Small intestine (tissue), 7 donors: Measurements from ENCODE around the gene FILIP1L. TPM values are rescaled to one million over a fixed set of nuclear protein-coding genes. Genes with fewer than 3 reads are reported as not detected.
"Not testable (repeated sequence)": the region's sequence is repeated elsewhere in the genome, so short reads cannot be mapped to it uniquely, and the experiment has no call there.

Experiments used
- DNase-seq, 2 donors: peaks; one replicate each; pipeline versions ENCODE4 v3.0.0 to v3.0.0-alpha.2; 2013
- FAIRE-seq: peaks from 2 replicates; lab custom pipeline; 2012; peaks lifted over from hg19 to GRCh38; lab: Jason Lieb, UNC
- H3K27ac ChIP-seq, 3 donors: one replicate each; pipeline ENCODE4 v1.5.1; 2013; ENCODE audit warnings: low read length in 2 of 3, mild to moderate bottlenecking in 2 of 3, control low read depth in 1 of 3, inconsistent platforms in 1 of 3, low read depth in 1 of 3, moderate library complexity in 1 of 3
- H3K27me3 ChIP-seq, 3 donors: one replicate each; pipeline ENCODE4 v1.6.1; 2013; ENCODE audit warnings: low read length in 3 of 3, inconsistent platforms in 1 of 3; ENCODE audit not compliant: control insufficient read depth in 3 of 3, insufficient read depth in 3 of 3
- H3K36me3 ChIP-seq, 3 donors: one replicate each; pipeline ENCODE4 v1.6.1; 2013; ENCODE audit warnings: low read length in 3 of 3, inconsistent platforms in 1 of 3, low read depth in 1 of 3, mild to moderate bottlenecking in 1 of 3, moderate library complexity in 1 of 3; ENCODE audit not compliant: control insufficient read depth in 3 of 3, insufficient read depth in 2 of 3
- H3K4me1 ChIP-seq, 3 donors: one replicate each; pipeline ENCODE4 v1.6.1; 2013; ENCODE audit warnings: low read length in 2 of 3, inconsistent platforms in 1 of 3, low read depth in 1 of 3, mild to moderate bottlenecking in 1 of 3, moderate library complexity in 1 of 3; ENCODE audit not compliant: control insufficient read depth in 3 of 3, insufficient read depth in 2 of 3
- H3K4me3 ChIP-seq, 3 donors: one replicate each; pipeline ENCODE4 v1.5.1; 2013; ENCODE audit warnings: low read length in 3 of 3, control low read depth in 1 of 3, inconsistent platforms in 1 of 3, low read depth in 1 of 3, mild to moderate bottlenecking in 1 of 3, moderate library complexity in 1 of 3
- H3K9me3 ChIP-seq, 2 donors: one replicate each; pipeline ENCODE4 v1.6.1; 2013; ENCODE audit warnings: low read depth in 1 of 2, low read length in 1 of 2; ENCODE audit not compliant: control insufficient read depth in 2 of 2, insufficient read depth in 1 of 2
- WGBS, 3 donors: extraction: QIAGEN DNeasy Blood & Tissue Kit; methylation state at CpG; one replicate each; pipeline ENCODE4 v1.1.7; 2013; 5-methylcytosine and 5-hydroxymethylcytosine counted together
- polyA plus RNA-seq, 4 donors: library from polyadenylated mRNA; stranded (reverse) in 3 of 4; unstranded in 1 of 4; fragments of 200-250 nt in 3 of 4; fragments of 120-200 nt in 1 of 4; gene quantifications; one replicate each; pipeline versions ENCODE4 v1.2.1 to v1.2.3, GENCODE V29; 2013
- donor health status: healthy with polysubstance abuse.
- donor health status: control.
- donor health status: control.
- donor health status: Bipolar disorder and iron deficiency.
- donor health status: healthy.

Gene FILIP1L
- polyA plus RNA-seq, 4 donors, result 10.5 to 20.4 (median 17.9) TPM

DNA sequence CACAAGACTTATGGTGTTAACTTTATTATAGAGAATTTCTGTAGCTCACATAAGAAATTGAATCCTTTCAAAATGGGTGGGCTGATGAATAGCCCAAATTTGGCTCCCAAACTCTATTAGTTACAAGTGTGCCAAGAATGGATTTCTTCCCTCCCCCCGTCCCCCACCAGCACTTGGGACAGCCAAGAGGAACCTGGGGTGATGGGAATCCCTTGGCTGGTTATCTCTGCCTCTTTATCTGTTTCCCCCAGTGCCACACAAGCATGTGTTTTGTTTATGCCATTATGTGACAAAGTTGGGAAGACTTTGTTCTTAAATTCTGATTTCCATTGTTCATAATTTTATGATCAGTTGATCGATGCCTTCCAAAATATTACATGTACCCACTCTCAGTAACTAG, 268.3 kb downstream of the FILIP1L start:
- no peak overlapping the region for H3K4me3 ChIP-seq
- H3K27ac ChIP-seq, result peak overlapping the region in 1 of 3 donors; percentile 26
- FAIRE-seq (no peak), DNase-seq (no peak)
- H3K27me3 ChIP-seq, result no peaks in the 10 kb centered on the region
- H3K4me1 ChIP-seq, result peaks cover 0 to 7% (median 0%) of the 10 kb centered on the region in 3 donors
- H3K9me3 ChIP-seq, result peaks cover 1 to 14% of the 10 kb centered on the region in 2 donors
- WGBS, 3 donors, result 46 to 82% (median 77%) methylated on average over 2 of the region's 2 CpGs
- peaks cover 0 to 9% (median 4%) of the 10 kb centered on the region in 3 donors for H3K36me3 ChIP-seq

DNA sequence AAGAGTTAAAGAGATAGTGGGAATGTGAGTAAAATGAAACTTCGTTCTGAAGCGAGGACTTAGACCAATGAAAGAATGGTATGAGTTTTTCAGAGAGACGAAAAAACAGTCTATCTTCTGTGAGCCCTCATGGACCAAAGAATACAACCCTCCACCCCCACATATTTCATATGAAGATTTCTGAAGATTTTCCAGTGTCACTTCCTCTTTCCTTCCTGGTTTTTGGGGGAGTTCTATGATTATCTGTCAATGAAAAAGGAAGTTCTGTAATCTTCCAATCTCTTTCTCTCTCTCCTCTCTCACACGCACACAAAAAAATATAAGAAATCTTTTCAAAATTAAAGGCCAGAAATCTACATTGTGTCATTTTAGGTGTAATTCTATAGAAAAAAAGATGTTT, 269.0 kb downstream of the FILIP1L start:
- H3K9me3 ChIP-seq, result peaks cover 0 to 11% of the 10 kb centered on the region in 2 donors
- H3K27ac ChIP-seq, result no peak overlapping the region
- 57 to 84% (median 83%) methylated on average over 4 of the region's 4 CpGs for WGBS, 3 donors
- peaks cover 0 to 7% (median 0%) of the 10 kb centered on the region in 3 donors for H3K4me1 ChIP-seq
- H3K36me3 ChIP-seq, result peaks cover 0 to 5% (median 0%) of the 10 kb centered on the region in 3 donors
- no peak for FAIRE-seq
- H3K27me3 ChIP-seq, result no peaks in the 10 kb centered on the region
- no peak overlapping the region for H3K4me3 ChIP-seq
- DNase-seq, result no peak

DNA sequence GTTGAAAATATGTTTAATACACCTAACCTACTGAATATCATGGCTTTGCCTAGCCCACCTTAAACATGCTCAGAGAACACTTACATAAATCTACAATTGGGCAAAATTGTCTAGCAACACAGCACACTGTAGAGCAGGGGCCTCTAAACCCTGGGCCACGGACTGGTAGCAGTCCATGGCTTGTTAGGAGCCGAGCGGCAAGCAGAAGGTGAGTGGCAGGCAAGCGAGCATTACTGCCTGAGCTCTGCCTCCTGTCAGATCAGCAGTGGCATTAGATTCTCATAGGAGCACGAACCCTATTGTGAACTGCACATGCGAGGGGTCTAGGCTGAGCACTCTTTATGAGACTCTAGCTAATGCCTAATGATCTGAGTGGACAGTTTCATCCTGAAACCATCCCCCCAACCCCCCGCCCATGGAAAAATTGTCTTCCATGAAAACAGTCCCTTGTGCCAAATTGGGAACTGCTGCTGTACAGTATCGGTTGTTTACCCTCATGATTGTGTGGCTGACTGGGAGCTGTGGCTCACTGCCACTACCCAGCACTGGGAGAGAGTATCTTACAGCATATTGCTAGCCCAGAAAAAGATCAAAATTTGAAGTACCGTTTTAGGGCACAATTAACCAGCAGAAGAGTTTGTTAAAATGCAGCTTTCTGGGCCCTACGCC, 270.6 kb downstream of the FILIP1L start:
- H3K27ac ChIP-seq, result peak overlapping the region in 2 of 3 donors; percentile 14 to 43
- WGBS, 3 donors, result 60 to 70% (median 70%) methylated on average over 10 of the region's 10 CpGs
- peak in 1 of 2 donors; percentile 10 for DNase-seq
- H3K9me3 ChIP-seq, result peaks cover 0 to 5% of the 10 kb centered on the region in 2 donors
- no peak overlapping the region for H3K4me3 ChIP-seq
- H3K4me1 ChIP-seq, result peaks cover 0 to 7% (median 0%) of the 10 kb centered on the region in 3 donors
- peaks cover 0 to 5% (median 0%) of the 10 kb centered on the region in 3 donors for H3K36me3 ChIP-seq
- H3K27me3 ChIP-seq, result no peaks in the 10 kb centered on the region
- no peak for FAIRE-seq

DNA sequence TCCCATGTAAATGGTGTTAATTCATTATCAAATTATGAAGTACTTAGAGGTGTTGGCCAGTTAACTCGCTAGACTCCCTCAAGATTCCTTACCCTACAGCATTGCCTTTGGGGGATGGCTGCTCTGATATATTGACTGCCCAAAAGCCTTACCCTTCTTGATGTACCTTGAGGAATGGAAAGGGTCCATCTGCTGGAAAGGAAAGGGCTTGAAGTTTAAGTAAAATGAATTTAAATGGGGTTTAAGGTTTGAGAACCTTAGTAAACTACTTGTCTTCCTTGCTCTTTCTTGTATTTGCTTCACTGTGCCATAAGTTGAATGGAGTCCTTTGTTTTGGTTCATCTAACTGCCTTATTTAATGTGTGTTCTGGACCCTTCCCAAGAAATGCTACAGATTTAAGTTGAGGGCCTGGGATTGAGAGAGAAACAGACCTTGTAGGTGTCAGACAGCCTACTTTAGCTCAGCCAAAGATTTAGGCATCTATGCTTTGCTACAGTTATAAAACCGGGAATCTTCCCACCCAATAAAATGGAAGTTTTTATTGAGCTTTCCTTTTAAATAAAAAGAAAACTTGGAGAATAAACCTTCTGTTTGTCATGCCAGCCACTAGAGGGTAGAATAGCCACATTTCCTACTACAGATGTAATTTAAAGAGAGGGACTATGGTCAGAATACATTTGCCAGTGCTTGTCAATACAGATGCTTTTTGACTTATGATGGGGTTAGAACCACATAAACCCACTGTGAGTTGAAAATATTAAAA, 271.3 kb downstream of the FILIP1L start:
- Histone ChIP-seq H3K27ac (peak overlapping the region in 1 of 3 donors; percentile 36), H3K4me1 (peaks cover 0 to 8% (median 1%) of the 10 kb centered on the region in 3 donors), H3K27me3 (no peaks in the 10 kb centered on the region), H3K9me3 (no peaks in the 10 kb centered on the region), H3K4me3 (no peak overlapping the region), H3K36me3 (no peaks in the 10 kb centered on the region)
- WGBS, 3 donors, result 35 to 50% (median 49%) methylated on average over 2 of the region's 2 CpGs
- peak; percentile 54 to 64 for DNase-seq
- no peak for FAIRE-seq

DNA sequence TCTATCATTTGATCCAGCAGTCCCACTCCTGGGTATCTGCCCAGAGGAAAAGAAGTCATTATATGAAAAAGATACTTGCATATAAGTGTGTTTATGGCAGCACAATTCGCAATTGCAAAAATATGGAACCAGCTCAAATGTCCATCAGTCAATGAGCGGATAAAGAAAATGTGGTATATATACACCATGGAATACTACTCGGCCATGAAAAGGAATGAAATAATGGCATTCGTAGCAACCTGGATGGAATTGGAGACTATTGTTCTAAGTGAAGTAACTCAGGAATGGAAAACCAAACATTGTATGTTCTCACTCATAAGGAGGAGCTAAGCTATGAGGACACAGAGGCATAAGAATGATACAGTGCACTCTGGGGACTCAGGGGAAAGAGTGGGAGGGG, 272.4 kb downstream of the FILIP1L start:
- not testable (repeated sequence) for H3K27ac ChIP-seq, DNase-seq, H3K4me3 ChIP-seq, H3K36me3 ChIP-seq, H3K9me3 ChIP-seq, H3K27me3 ChIP-seq, FAIRE-seq
- peaks cover 4 to 10% (median 6%) of the 10 kb centered on the region in 3 donors for H3K4me1 ChIP-seq
- 97 to 98% (median 98%) methylated on average over 4 of the region's 4 CpGs for WGBS, 3 donors

DNA sequence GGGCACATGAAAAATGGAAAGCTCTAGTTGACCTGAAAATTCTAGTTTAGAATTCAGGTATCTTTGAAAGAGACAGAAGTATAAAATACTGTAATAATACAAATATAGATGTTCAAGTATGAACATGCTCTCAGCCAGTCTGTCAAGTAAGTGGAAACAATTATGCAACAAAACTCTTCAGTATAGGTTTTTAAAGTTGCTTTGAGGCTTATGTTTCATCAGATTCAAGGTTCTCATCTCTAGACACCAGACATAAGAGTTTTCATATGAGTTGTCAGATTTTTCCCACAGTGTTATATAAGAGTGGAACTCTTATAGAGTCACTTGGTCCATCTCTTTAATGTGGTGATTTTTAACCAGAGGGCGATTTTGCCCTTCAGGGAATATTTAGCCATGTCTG, 274.7 kb downstream of the FILIP1L start:
- FAIRE-seq, result no peak
- Histone ChIP-seq H3K4me1 (peaks cover 4 to 8% (median 6%) of the 10 kb centered on the region in 3 donors), H3K4me3 (no peak overlapping the region), H3K27ac (no peak overlapping the region), H3K36me3 (no peaks in the 10 kb centered on the region), H3K9me3 (no peaks in the 10 kb centered on the region), H3K27me3 (no peaks in the 10 kb centered on the region)
- WGBS, 3 donors, result 65 to 91% (median 79%) methylated on average over 1 of the region's 1 CpG
- DNase-seq, result no peak

DNA sequence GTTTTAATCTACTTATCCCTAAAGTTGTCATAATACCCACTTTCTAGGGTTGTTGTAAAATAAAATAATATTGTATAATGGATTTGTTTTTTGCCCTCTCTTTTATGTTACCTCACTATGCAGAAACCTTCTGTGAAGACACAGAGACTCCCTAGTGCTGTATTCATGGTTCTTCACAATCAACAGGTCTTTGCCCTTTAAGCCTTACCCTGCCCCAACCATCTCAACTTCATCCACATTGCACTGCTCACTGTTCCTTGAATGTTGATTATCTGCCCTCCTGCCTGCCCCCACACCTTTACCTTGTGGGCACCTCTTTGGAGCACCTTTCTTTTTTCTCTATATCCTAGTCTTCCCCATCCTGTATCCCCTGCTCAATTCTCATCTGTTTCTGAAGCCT, 275.5 kb downstream of the FILIP1L start:
- no peaks in the 10 kb centered on the region for H3K9me3 ChIP-seq
- no peak for FAIRE-seq
- no peak overlapping the region for H3K4me3 ChIP-seq
- no peaks in the 10 kb centered on the region for H3K36me3 ChIP-seq
- H3K4me1 ChIP-seq, result peaks cover 4 to 8% (median 6%) of the 10 kb centered on the region in 3 donors
- H3K27ac ChIP-seq, result no peak overlapping the region
- no peak for DNase-seq
- H3K27me3 ChIP-seq, result no peaks in the 10 kb centered on the region

DNA sequence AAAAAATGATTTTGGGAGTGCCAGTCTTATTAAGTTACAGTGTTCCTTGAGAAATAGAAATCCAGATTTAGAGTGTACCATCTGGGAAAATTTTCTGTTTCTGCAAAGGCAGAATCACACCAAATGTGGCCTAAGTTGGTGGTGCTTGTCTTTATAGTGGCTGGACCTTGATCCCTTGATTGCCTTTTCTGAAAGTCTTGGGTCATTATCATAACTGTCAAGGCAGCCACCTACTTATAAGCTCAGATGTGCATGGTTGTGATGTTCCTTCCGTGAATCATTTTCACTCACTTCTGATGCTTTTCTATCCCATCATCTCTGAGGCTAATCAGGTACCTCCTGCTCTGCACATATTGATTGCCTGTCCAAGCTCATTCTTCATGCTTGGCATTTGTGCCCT, 276.6 kb downstream of the FILIP1L start:
- no peak overlapping the region for H3K4me3 ChIP-seq
- FAIRE-seq (no peak), DNase-seq (peak; percentile 25 to 43)
- no peaks in the 10 kb centered on the region for H3K27me3 ChIP-seq
- no peaks in the 10 kb centered on the region for H3K9me3 ChIP-seq
- WGBS, 3 donors, result 21 to 63% (median 43%) methylated on average over 1 of the region's 1 CpG
- no peak overlapping the region for H3K27ac ChIP-seq
- peaks cover 4 to 9% (median 4%) of the 10 kb centered on the region in 3 donors for H3K4me1 ChIP-seq
- no peaks in the 10 kb centered on the region for H3K36me3 ChIP-seq
